BLaER1 treated with 17β-estradiol and CSF1 and Interleukin-3, amounts not matched to agents 10 nM and 100 nM (cell line): Measurements from ENCODE around the gene ZBTB40.

ENCODE experiments used
- H3K27ac ChIP-seq, 11 experiments: shearing (Covaris generic); formaldehyde crosslinking; 2 replicates each; pipeline ENCODE4 v1.8.1; 2022
- H3K27me3 ChIP-seq, 11 experiments: shearing (Covaris generic); formaldehyde crosslinking; 2 replicates each; pipeline ENCODE4 v1.8.1; 2022
- H3K36me3 ChIP-seq, 11 experiments: shearing (Covaris generic); formaldehyde crosslinking; 2 replicates each; pipeline ENCODE4 v1.8.1; 2022
- H3K4me1 ChIP-seq, 10 experiments: shearing (Covaris generic); formaldehyde crosslinking; 2 replicates each; pipeline ENCODE4 v1.8.1; 2022
- H3K4me2 ChIP-seq, 11 experiments: shearing (Covaris generic); formaldehyde crosslinking; 2 replicates each; pipeline ENCODE4 v1.8.1; 2022
- H3K4me3 ChIP-seq, 10 experiments: shearing (Covaris generic); formaldehyde crosslinking; 2 replicates each; pipeline ENCODE4 v1.8.1; 2022
- H3K9ac ChIP-seq, 11 experiments: shearing (Covaris generic); formaldehyde crosslinking; 2 replicates each; pipeline ENCODE4 v1.8.1; 2022
- H3K9me3 ChIP-seq, 11 experiments: shearing (Covaris generic); formaldehyde crosslinking; replicated peaks in 1 of 11; 2 replicates each; pipeline ENCODE4 v1.8.1; 2022
- H4K20me1 ChIP-seq, 11 experiments: shearing (Covaris generic); formaldehyde crosslinking; 2 replicates each; pipeline ENCODE4 v1.8.1; 2022
- Cebpa-rat ChIP-seq, 11 experiments: shearing (Covaris generic); IDR thresholded peaks; 2 replicates each; pipeline ENCODE4 v1.8.1; 2022

The ZBTB40 gene, protein sequence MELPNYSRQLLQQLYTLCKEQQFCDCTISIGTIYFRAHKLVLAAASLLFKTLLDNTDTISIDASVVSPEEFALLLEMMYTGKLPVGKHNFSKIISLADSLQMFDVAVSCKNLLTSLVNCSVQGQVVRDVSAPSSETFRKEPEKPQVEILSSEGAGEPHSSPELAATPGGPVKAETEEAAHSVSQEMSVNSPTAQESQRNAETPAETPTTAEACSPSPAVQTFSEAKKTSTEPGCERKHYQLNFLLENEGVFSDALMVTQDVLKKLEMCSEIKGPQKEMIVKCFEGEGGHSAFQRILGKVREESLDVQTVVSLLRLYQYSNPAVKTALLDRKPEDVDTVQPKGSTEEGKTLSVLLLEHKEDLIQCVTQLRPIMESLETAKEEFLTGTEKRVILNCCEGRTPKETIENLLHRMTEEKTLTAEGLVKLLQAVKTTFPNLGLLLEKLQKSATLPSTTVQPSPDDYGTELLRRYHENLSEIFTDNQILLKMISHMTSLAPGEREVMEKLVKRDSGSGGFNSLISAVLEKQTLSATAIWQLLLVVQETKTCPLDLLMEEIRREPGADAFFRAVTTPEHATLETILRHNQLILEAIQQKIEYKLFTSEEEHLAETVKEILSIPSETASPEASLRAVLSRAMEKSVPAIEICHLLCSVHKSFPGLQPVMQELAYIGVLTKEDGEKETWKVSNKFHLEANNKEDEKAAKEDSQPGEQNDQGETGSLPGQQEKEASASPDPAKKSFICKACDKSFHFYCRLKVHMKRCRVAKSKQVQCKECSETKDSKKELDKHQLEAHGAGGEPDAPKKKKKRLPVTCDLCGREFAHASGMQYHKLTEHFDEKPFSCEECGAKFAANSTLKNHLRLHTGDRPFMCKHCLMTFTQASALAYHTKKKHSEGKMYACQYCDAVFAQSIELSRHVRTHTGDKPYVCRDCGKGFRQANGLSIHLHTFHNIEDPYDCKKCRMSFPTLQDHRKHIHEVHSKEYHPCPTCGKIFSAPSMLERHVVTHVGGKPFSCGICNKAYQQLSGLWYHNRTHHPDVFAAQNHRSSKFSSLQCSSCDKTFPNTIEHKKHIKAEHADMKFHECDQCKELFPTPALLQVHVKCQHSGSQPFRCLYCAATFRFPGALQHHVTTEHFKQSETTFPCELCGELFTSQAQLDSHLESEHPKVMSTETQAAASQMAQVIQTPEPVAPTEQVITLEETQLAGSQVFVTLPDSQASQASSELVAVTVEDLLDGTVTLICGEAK

DNA sequence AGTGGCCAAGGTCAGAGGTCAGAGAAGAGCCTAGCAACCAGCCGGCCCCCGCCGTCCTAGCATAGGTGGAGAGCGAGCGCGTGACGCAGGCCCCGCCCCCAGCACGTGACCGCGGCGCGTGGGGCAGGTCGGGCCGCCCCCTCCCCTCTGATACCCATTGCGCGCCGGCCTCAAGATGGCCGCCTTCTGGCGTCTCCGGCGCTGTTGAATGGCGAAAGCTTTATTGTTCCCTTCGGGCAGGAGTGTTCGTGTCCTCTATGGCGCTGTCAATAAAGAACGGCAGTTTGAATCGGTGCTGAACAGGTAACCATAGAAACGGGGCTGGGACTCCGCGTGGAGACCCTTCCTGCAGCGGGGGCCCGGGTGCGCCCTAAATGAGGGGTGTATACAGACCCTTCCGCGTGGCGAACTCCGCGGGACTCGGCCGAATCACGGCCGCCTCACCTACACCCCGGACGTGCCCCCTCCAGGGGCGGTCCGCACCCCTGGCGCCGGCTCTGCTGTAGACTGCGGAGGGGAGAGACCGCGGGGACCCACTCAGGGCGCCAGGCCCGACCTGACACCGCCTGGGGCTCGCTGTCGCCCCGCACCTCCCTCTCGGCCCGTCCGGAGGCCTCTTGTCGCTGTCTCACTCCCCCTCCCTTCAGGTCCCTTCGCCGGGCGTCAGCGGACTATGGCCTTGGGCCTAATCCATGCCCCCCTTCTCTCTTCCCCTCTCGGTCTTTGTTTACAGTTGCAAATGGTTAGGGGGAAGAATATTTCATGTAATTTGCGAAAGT lies at the start of gene ZBTB40:
ZBTB40 (plus strand) TSS at position 150 of the 779 bp plus-strand sequence. CDS start 38,098 bp downstream, outside the sequence.
- H3K4me1 ChIP-seq: peaks cover 8 to 32% (median 11%) of the 10 kb centered on the region in 10 experiments
- peak within 1 kb of the TSS; percentile 86 to 94 (median 94) for H3K9ac ChIP-seq
- H3K27ac ChIP-seq: peak within 1 kb of the TSS; percentile 86 to 95 (median 91)
- H3K36me3 ChIP-seq: peaks cover 0 to 12% (median 0%) of the 10 kb centered on the region in 11 experiments; a peak in 4 of 22 replicates
- no peak for TF ChIP-seq Cebpa-rat (IDR thresholded peaks at IDR 0.05)
- peak within 1 kb of the TSS; percentile 74 to 91 (median 84) for H3K4me2 ChIP-seq
- H3K4me3 ChIP-seq: peak within 1 kb of the TSS; percentile 82 to 97 (median 90)
- no peaks in the 10 kb centered on the region for H3K27me3 ChIP-seq
- peaks cover 0 to 41% (median 15%) of the 10 kb centered on the region in 11 experiments; a peak in 10 of 22 replicates for H4K20me1 ChIP-seq
- H3K9me3 ChIP-seq: peaks cover 0 to 4% (median 0%) of the 10 kb centered on the region in 11 experiments; a peak in 1 of 22 replicates

DNA sequence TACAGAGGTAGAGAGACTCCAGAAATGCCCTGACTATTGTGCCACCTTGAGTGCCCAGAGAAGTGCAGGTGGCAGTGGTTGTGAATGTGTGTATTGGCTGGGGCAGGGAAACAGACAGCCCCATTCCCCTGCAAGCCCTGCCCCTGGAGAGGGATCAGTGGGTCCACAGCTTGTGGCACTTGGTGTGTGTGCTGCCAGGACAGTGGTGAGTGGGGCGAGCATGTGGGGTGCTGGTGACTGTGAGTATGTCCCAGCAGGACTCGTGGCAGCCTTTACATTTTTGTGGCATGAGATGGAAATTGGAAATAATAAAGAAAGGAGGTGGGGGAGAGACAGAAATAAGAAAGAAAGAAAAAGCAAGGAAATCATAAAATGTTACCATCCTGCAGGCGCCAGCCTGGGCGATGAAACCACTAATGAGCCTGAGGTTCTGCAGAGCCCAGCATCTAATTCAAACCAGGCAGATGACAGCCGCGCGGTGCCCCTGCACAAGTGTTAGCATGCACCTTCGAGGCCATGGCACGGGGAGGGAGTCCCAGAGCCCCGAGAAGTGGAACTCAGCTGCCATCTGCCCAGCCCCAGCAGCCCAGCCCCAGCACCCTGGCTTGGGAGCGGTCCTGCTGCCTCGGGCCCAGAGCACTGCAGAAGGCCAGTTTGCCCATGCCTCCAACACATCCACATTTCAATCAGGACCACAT lies 49.1 kb upstream of the ZBTB40 start:
- no peaks in the 10 kb centered on the region for H3K9me3 ChIP-seq
- no peak overlapping the region for H3K9ac ChIP-seq
- H3K36me3 ChIP-seq: no peaks in the 10 kb centered on the region
- no peak overlapping the region for H3K4me2 ChIP-seq
- H4K20me1 ChIP-seq: peaks cover 0 to 27% (median 0%) of the 10 kb centered on the region in 11 experiments; a peak in 3 of 22 replicates
- no peak overlapping the region for H3K27ac ChIP-seq
- no peak for TF ChIP-seq Cebpa-rat (IDR thresholded peaks at IDR 0.05)
- H3K4me3 ChIP-seq: no peak overlapping the region
- H3K4me1 ChIP-seq: peaks cover 4 to 12% (median 8%) of the 10 kb centered on the region in 10 experiments; a peak in 14 of 20 replicates
- peaks cover 15 to 36% (median 30%) of the 10 kb centered on the region in 11 experiments; a peak in 20 of 22 replicates for H3K27me3 ChIP-seq

DNA sequence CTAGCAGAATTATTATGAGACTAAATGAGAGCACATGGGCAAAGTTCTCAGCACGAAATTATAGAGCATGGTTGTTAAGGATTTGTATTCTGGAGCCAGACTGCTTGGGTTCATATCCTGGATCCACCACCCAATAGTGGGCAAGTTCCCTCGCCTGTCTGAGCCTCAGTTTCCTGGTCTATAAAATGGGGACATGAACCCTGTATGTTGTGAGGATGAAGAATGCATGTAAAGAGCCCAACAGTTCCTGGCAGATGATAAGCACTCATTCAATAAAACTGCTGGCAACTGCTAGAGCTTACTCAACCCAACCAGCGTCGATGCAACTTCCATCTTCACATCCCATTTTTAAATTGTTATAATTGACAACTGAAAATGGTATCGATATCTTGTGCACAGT lies 47.2 kb upstream of the ZBTB40 start:
- Histone ChIP-seq H3K4me1 (peaks cover 0 to 1% (median 0%) of the 10 kb centered on the region in 10 experiments; a peak in 3 of 20 replicates), H4K20me1 (peaks cover 0 to 38% (median 0%) of the 10 kb centered on the region in 11 experiments; a peak in 3 of 22 replicates), H3K4me3 (no peak overlapping the region), H3K9me3 (no peaks in the 10 kb centered on the region), H3K36me3 (no peaks in the 10 kb centered on the region), H3K4me2 (no peak overlapping the region), H3K9ac (no peak overlapping the region), H3K27me3 (peaks cover 3 to 17% (median 12%) of the 10 kb centered on the region in 11 experiments; a peak in 17 of 22 replicates), H3K27ac (no peak overlapping the region)
- no peak for TF ChIP-seq Cebpa-rat (IDR thresholded peaks at IDR 0.05)

DNA sequence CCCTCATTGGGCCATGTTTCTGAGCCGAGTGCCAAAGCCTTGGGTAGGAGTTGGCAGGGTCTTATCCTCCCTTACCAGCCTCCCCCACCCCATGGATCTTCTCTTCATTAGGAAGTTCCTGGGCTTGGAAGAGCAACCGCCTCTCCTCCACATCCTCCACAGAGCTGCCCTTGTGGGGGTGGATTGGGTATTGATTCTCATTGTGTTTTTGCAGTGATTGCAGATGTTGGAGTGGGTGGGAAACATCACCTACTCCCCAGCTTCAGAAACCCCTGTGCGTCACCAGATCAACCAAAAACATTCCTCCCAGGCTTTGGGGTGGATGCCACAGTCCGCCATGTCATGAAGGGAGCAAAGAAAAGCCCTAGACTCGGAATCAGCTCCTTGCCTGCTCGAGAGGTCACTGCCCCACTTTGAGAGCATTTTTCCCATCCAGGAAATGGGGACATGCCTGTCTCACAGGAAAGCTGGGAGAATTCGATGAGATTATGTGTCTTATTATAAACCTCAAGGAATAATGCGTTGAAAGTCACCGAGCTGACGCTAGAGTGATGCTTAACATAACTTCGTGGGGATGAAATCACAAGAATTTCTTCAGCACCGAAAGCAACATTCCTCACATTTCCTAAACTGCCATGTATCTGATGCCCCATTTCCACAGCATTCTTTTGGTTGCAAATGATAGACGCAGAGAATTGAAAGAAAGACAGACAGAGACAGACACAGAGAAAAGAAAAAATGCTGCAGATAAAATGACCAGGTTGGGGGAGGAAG lies 44.7 kb upstream of the ZBTB40 start:
- Histone ChIP-seq H3K9ac (no peak overlapping the region), H3K36me3 (no peaks in the 10 kb centered on the region), H3K4me1 (no peaks in the 10 kb centered on the region), H3K27me3 (no peaks in the 10 kb centered on the region; a peak in 1 of 22 replicates), H3K4me2 (no peak overlapping the region), H3K27ac (no peak overlapping the region), H3K4me3 (no peak overlapping the region), H4K20me1 (peaks cover 0 to 21% (median 0%) of the 10 kb centered on the region in 11 experiments; a peak in 3 of 22 replicates), H3K9me3 (no peaks in the 10 kb centered on the region)
- no peak for TF ChIP-seq Cebpa-rat (IDR thresholded peaks at IDR 0.05)

DNA sequence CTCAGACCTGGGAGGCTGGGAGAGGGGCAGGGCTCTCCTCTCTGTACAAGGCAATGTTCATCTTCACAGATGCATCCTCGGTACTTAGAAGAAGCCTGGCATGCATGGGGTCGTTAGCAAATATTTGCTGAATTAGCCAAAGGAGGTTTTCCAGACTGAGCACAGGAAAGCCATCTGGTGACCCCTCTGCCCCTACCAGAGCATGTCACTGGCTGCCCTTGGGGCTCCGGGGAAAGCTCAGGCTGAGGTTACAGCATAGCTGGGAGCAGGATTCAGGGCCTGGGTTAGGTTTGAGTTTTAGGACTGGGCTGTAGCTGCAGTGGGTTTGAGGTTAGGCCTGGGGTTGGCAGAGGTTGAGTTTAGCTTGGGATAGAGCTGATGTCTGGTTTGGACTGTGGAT lies 43.4 kb upstream of the ZBTB40 start:
- H3K4me3 ChIP-seq: no peak overlapping the region
- H3K27ac ChIP-seq: no peak overlapping the region
- H3K27me3 ChIP-seq: no peaks in the 10 kb centered on the region

DNA sequence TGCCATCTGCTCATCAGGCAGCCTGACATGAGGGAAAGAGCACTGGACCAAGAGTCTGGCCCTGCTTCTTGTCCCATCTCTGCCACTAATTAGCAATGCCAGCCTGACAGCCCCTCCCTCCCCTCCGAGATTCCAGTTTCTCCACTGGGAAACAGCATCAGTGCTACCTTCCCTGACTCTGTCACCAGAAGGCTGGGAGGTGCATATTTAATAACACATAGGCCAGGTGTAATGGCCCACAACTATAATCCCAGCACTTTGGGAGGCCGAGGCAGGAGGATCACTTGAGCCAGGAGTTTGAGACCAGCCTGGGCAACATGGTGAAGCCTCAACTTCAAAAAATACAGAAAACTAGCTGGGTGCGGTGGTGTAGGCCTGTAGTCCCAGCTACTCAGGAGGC lies 41.2 kb upstream of the ZBTB40 start:
- Histone ChIP-seq H4K20me1 (peaks cover 0 to 11% (median 0%) of the 10 kb centered on the region in 11 experiments; a peak in 2 of 22 replicates), H3K36me3 (no peaks in the 10 kb centered on the region), H3K9ac (no peak overlapping the region), H3K27ac (no peak overlapping the region), H3K4me1 (no peaks in the 10 kb centered on the region), H3K9me3 (no peaks in the 10 kb centered on the region), H3K27me3 (no peaks in the 10 kb centered on the region), H3K4me2 (no peak overlapping the region), H3K4me3 (no peak overlapping the region)
- TF ChIP-seq Cebpa-rat (IDR thresholded peaks at IDR 0.05): no peak

More for the DNA sequence above, 43.4 kb upstream of the ZBTB40 start:
- Histone ChIP-seq H3K4me2 (no peak overlapping the region), H3K36me3 (no peaks in the 10 kb centered on the region), H3K4me1 (no peaks in the 10 kb centered on the region), H3K9ac (no peak overlapping the region), H3K9me3 (no peaks in the 10 kb centered on the region), H4K20me1 (peaks cover 0 to 11% (median 0%) of the 10 kb centered on the region in 11 experiments; a peak in 2 of 22 replicates)
- TF ChIP-seq Cebpa-rat (IDR thresholded peaks at IDR 0.05): no peak

DNA sequence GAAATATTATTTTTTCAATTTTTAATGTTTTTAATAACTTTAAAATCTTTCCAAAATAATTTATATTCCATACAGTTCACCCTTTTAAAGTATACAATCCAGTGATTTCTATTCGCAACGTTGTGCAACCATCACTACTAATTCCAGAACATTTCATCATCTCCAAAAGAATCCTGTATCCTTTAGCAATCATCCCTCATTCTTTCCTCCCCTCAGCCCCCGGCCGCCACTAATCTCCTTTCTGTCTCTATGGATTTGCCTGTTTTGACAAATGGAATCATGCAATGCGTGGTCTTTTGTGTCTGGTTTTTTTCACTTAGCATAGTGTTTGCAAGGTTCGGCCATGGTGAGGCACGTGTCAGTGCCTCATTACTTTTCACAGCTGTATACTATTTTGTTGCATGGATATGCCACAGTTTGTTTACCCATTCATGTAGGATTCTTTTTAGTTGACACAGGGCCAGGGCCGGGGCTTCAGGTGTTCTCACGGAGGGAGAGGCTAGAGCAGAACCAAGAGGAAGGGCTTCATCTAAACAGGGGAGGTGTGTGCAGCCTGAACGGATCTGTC lies 40.6 kb upstream of the ZBTB40 start:
- H4K20me1 ChIP-seq: peaks cover 0 to 11% (median 0%) of the 10 kb centered on the region in 11 experiments; a peak in 2 of 22 replicates
- H3K36me3 ChIP-seq: no peaks in the 10 kb centered on the region
- no peak; a peak in 1 of 22 replicates for TF ChIP-seq Cebpa-rat (IDR thresholded peaks at IDR 0.05)
- no peak overlapping the region for H3K27ac ChIP-seq
- H3K4me1 ChIP-seq: no peaks in the 10 kb centered on the region
- no peak overlapping the region for H3K4me3 ChIP-seq
- no peak overlapping the region for H3K4me2 ChIP-seq
- H3K9ac ChIP-seq: no peak overlapping the region
- H3K9me3 ChIP-seq: no peaks in the 10 kb centered on the region
- no peaks in the 10 kb centered on the region for H3K27me3 ChIP-seq
